NCI-H1694 treated with DMSO at 0.1 percent for 48 hours (cell line): ENCODE results near the gene CARNS1.

Experiments
- DNase-seq: peaks from one replicate; lab custom pipeline; 2025; lab: John Stamatoyannopoulos, UW

Gene CARNS1

GRCh38 chr11:67441098-67441563 lies 25.7 kb downstream of the CARNS1 start:
- DNase-seq: no peak

- no peak for DNase-seq
Measured at GRCh38 chr11:67441731-67442351, 26.4 kb downstream of the CARNS1 start.

GRCh38 chr11:67442504-67443404 lies 27.3 kb downstream of the CARNS1 start:
- DNase-seq: no peak

GRCh38 chr11:67445515-67445914 lies 30.0 kb downstream of the CARNS1 start:
- DNase-seq: no peak

- DNase-seq: no peak
Measured at GRCh38 chr11:67448220-67448609, 32.7 kb downstream of the CARNS1 start.

GRCh38 chr11:67449116-67449844 lies 33.8 kb downstream of the CARNS1 start:
- no peak for DNase-seq

GRCh38 chr11:67450796-67451657 lies 35.5 kb downstream of the CARNS1 start:
- DNase-seq: no peak

- no peak for DNase-seq
Measured at GRCh38 chr11:67451658-67451976, 36.1 kb downstream of the CARNS1 start.

- DNase-seq: no peak
Measured at GRCh38 chr11:67452141-67452952, 36.9 kb downstream of the CARNS1 start, which contains the start of gene GPR152. Gene GPR152 (minus strand): TSS chr11:67452729. CDS start chr11:67452724, 5 bp downstream.

GRCh38 chr11:67453816-67454732 lies 38.6 kb downstream of the CARNS1 start:
- no peak for DNase-seq

- no peak for DNase-seq
Measured at GRCh38 chr11:67455054-67455453, 39.6 kb downstream of the CARNS1 start, which contains the start of gene CABP4. Gene CABP4 (plus strand): TSS chr11:67455354. CDS start chr11:67455424, 70 bp downstream.

GRCh38 chr11:67456068-67456705 lies 40.7 kb downstream of the CARNS1 start:
- DNase-seq: no peak

- DNase-seq: no peak
Measured at GRCh38 chr11:67457453-67457852, 42.0 kb downstream of the CARNS1 start.

- no peak for DNase-seq
Measured at GRCh38 chr11:67458266-67458665, 42.8 kb downstream of the CARNS1 start.

GRCh38 chr11:67463186-67463585 lies 47.7 kb downstream of the CARNS1 start:
- DNase-seq: no peak

- DNase-seq: no peak
Measured at GRCh38 chr11:67463680-67464410, 48.4 kb downstream of the CARNS1 start.

- DNase-seq: no peak
Measured at GRCh38 chr11:67464411-67465188, 49.1 kb downstream of the CARNS1 start.

- DNase-seq: no peak
Measured at GRCh38 chr11:67465189-67465510, 49.7 kb downstream of the CARNS1 start.
